PC-9 (cell line): ENCODE measurements around the gene NEB. TPM values are rescaled to one million over a fixed set of nuclear protein-coding genes. Genes with fewer than 3 reads are reported as not detected.

Experiments used
- BruUV-seq: library from RNA; stranded (reverse); fragments of 400-500 nt; replicated peaks from 2 replicates; lab custom pipeline; 2021; lab: Mats Ljungman, UMichigan
- CTCF ChIA-PET: fragments of 300-600 bp; sonication (Branson Sonifier 250); formaldehyde crosslinking; loops from one replicate; lab custom pipeline; 2022; ENCODE audit warnings: antibody characterized with exemption; lab: Charles Lee
- POLR2A ChIA-PET: fragments of 300-600 bp; sonication (Branson Sonifier 250); formaldehyde crosslinking; loops from one replicate; lab custom pipeline; 2022; ENCODE audit warnings: antibody characterized with exemption; ENCODE audit not compliant: unreplicated experiment; lab: Charles Lee
- DNase-seq, 2 experiments: peaks; one replicate each; pipeline versions ENCODE4 v3.0.0 to v3.0.0-alpha.2; 2015 to 2022; ENCODE audit warnings: mixed read lengths in 1 of 2
- H2AFZ ChIP-seq: fragments of 200-600 bp; sonication (generic); 2 replicates; pipeline ENCODE4 v1.8.1; 2017; ENCODE audit warnings: antibody characterized with exemption
- H3F3A ChIP-seq: fragments of 200-600 bp; sonication (generic); 2 replicates; pipeline ENCODE4 v1.8.1; 2017; ENCODE audit warnings: antibody characterized with exemption, mild to moderate bottlenecking, low read depth; ENCODE audit not compliant: insufficient read depth
- H3K27ac ChIP-seq: fragments of 200-600 bp; sonication (generic); 2 replicates; pipeline ENCODE4 v1.6.1; 2016; ENCODE audit warnings: mixed run types
- H3K27me3 ChIP-seq: fragments of 200-600 bp; sonication (generic); 2 replicates; pipeline ENCODE4 v1.6.1; 2016; ENCODE audit warnings: low read depth, mixed run types; ENCODE audit not compliant: insufficient read depth
- H3K36me3 ChIP-seq: fragments of 200-600 bp; sonication (generic); 2 replicates; pipeline ENCODE4 v1.6.1; 2016; ENCODE audit warnings: low read depth, mixed run types
- H3K4me1 ChIP-seq: fragments of 200-600 bp; sonication (generic); replicated peaks from 2 replicates; pipeline ENCODE4 v1.6.1; 2016; ENCODE audit warnings: mixed run types; ENCODE audit not compliant: insufficient read depth
- H3K4me2 ChIP-seq: fragments of 200-600 bp; sonication (generic); 2 replicates; pipeline ENCODE4 v1.6.1; 2017; ENCODE audit warnings: mixed run types
- H3K4me3 ChIP-seq: fragments of 200-600 bp; sonication (generic); 2 replicates; pipeline ENCODE4 v1.6.1; 2016; ENCODE audit warnings: mixed run types
- H3K79me2 ChIP-seq: fragments of 200-600 bp; sonication (generic); 2 replicates; pipeline ENCODE4 v1.6.1; 2017; ENCODE audit warnings: low read depth, mixed run types
- H3K9me2 ChIP-seq: fragments of 200-600 bp; sonication (generic); 2 replicates; pipeline ENCODE4 v1.8.1; 2017; ENCODE audit warnings: mild to moderate bottlenecking; ENCODE audit not compliant: insufficient read depth
- H3K9me3 ChIP-seq: fragments of 200-600 bp; sonication (generic); 2 replicates; pipeline ENCODE4 v1.8.1; 2016; ENCODE audit warnings: low read depth; ENCODE audit not compliant: insufficient read depth
- H4K20me1 ChIP-seq: fragments of 200-600 bp; sonication (generic); 2 replicates; pipeline ENCODE4 v1.8.1; 2017; ENCODE audit not compliant: insufficient read depth
- CTCF ChIP-seq: fragments of 200-600 bp; sonication (generic); conservative IDR thresholded peaks from 2 replicates; pipeline ENCODE4 v1.6.1; 2017; ENCODE audit warnings: mixed run types, antibody characterized with exemption, mild to moderate bottlenecking, moderate library complexity
- EZH2 ChIP-seq: fragments of 200-600 bp; sonication (generic); IDR thresholded peaks from 2 replicates; pipeline ENCODE4 v1.8.0; 2017; ENCODE audit warnings: antibody characterized with exemption, low read depth
- intact Hi-C: fragments of 100-400 bp; cut with micrococcal nuclease; formaldehyde crosslinking; loops from one replicate; pipeline ENCODE4 v1.10.0; 2022; ENCODE audit not compliant: unreplicated experiment
- total RNA-seq: library from RNA; stranded (reverse); gene quantifications from 2 replicates; pipeline ENCODE4 v1.2.3, GENCODE V29; 2021

Gene NEB
- total RNA-seq, 1 experiment from 2014 or later = 0.15 TPM

- Histone ChIP-seq H3K4me2 (no peak overlapping the region), H3F3A (no peaks in the 10 kb centered on the region), H3K27me3 (no peaks in the 10 kb centered on the region), H3K9me3 (no peaks in the 10 kb centered on the region), H3K4me3 (no peak overlapping the region), H3K36me3 (no peaks in the 10 kb centered on the region), H3K4me1 (no peaks in the 10 kb centered on the region), H4K20me1 (no peaks in the 10 kb centered on the region), H2AFZ (no peak overlapping the region), H3K9me2 (no peaks in the 10 kb centered on the region), H3K27ac (no peak overlapping the region), H3K79me2 (no peaks in the 10 kb centered on the region)
- ChIA-PET POLR2A (no interaction called here), CTCF (no interaction called here)
- TF ChIP-seq CTCF (no peak), EZH2 (no peak)
- no peak for DNase-seq
- BruUV-seq = no TSS peak
- intact Hi-C loops = loop anchor here (2.0 kb wide), 1 partner anchor 27 kb away; no protein-coding TSS in a partner anchor
Measured at GRCh38 chr2:151658081-151658480, 76.2 kb downstream of the NEB start.

GRCh38 chr2:151657667-151658076, 76.6 kb downstream of the NEB start:
- Histone ChIP-seq H3K36me3 (no peaks in the 10 kb centered on the region), H4K20me1 (no peaks in the 10 kb centered on the region), H2AFZ (no peak overlapping the region), H3K9me2 (no peaks in the 10 kb centered on the region), H3F3A (no peaks in the 10 kb centered on the region), H3K79me2 (no peaks in the 10 kb centered on the region), H3K27me3 (no peaks in the 10 kb centered on the region), H3K4me3 (no peak overlapping the region), H3K4me1 (no peaks in the 10 kb centered on the region), H3K9me3 (no peaks in the 10 kb centered on the region), H3K4me2 (no peak overlapping the region), H3K27ac (no peak overlapping the region)
- intact Hi-C loops = loop anchor here (2.0 kb wide), 1 partner anchor 27 kb away; no protein-coding TSS in a partner anchor
- no peak for DNase-seq
- POLR2A ChIA-PET = no interaction called here
- CTCF ChIA-PET = no interaction called here
- TF ChIP-seq CTCF (no peak), EZH2 (no peak)
- no TSS peak for BruUV-seq

- TF ChIP-seq CTCF (no peak), EZH2 (no peak)
- H3K36me3 ChIP-seq = no peaks in the 10 kb centered on the region
- no peak overlapping the region for H3K4me2 ChIP-seq
- no peaks in the 10 kb centered on the region for H3K9me3 ChIP-seq
- no peaks in the 10 kb centered on the region for H3K9me2 ChIP-seq
- H4K20me1 ChIP-seq = no peaks in the 10 kb centered on the region
- ChIA-PET POLR2A (no interaction called here), CTCF (no interaction called here)
- no peak for DNase-seq
- no peaks in the 10 kb centered on the region for H3K79me2 ChIP-seq
- H3K27me3 ChIP-seq = no peaks in the 10 kb centered on the region
- H3K4me1 ChIP-seq = no peaks in the 10 kb centered on the region
- H3F3A ChIP-seq = no peaks in the 10 kb centered on the region
- H3K27ac ChIP-seq = no peak overlapping the region
- intact Hi-C loops = no loop called here
- H2AFZ ChIP-seq = no peak overlapping the region
- BruUV-seq = no TSS peak
- H3K4me3 ChIP-seq = no peak overlapping the region
Measured at GRCh38 chr2:151655663-151656398, 78.4 kb downstream of the NEB start.
